SW480 (cell line): ENCODE results near the gene PLXNA4.

Experiments
- DNase-seq: peaks from one replicate; pipeline ENCODE4 v3.0.0-alpha.2; 2016; ENCODE audit warnings: low spot score

The PLXNA4 gene

DNA sequence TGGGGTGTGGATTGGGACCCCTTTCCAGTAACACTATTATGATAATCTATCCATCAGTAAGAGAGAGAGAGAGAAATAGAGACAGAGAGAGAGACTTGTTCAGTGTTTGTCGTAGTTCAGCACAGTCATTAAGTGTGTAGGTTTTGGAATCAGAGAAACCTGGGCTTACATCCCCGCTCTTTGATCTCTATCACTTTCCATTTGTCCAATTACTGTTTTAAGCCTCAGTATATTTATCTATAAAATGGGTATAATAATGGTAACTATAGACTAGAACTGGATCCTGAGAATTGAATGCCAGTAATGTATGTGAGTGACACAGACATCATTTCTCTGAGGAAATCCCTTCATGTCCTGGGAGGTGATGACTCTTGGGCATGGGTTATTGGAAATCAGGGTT lies 460.5 kb downstream of the PLXNA4 start:
- DNase-seq = no peak

DNA sequence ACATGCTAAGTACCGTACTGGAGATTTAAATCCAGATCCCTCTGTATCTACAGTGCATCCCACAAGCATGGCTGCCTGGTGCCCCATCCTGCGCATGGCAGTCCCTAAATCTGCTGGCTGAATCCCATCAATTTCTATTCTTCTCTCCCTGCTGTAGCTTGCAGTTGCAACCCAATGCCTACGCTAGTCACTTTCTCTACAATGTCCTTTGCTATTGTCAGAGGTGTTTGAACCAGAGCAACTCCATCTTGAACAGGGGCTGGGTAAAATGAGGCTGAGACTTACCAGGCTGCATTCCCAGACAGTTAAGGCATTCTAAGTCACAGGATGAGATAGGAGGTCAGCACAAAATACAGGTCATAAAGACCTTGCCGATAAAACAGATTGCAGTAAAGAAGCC lies 461.2 kb downstream of the PLXNA4 start:
- no peak for DNase-seq

DNA sequence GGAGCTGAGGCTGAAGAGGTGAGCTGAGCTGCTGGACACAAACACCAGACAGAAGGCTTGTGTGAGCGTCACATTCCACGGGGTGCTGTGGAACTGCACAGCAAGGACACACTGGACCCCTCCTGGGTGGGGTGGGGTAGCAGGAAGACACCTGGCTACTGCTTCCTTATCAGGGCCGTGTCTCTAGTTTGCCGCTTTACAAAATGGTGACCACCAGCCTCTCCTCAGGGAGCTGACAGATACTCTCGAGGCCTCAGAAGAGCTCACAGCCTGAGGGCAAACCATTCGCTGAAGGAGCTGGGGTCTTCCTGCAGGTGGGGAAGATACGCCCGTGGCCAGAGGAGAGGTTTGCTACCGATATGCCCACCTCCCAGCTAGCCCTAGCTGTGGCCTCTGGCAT lies 461.9 kb downstream of the PLXNA4 start:
- DNase-seq = no peak

DNA sequence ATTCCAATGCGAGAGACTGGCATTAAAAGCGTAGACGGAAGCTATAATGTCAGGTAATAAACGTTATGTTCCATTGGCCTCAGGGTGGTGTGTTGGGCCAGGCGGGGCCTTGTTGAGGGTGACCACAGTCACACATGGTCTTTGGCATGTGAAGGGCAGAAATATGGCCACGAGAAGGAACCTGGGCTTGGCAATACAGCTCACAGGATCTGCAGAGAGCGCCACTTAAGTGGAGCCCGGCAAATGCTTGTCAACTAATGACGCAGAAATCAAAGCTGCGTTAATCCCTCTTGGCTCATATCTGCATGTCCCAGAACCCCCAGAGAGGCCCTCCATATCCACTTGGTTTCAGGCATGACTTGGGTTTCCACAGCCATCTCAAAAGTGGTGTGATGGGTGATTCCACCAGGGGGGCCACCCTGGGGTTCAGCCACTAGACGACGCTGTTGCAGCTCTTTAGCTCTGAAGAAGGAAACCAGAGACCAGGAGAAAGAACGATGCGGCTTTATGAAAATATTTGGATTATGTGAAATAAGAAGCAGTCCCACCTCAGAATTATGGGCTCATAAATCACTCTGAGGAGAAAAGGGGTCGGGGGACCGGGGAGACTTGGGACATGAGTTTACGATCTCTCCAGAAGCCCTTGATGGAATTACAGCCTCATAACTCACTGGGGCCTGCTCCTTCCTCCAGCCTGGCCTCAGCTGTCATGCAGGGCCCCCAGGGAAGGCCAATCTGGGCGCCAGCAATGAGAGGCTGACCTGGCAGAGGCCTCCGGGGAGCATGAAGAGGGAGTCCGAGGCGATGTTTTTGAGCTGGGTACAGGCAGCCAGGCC lies 462.5 kb downstream of the PLXNA4 start:
- no peak for DNase-seq

DNA sequence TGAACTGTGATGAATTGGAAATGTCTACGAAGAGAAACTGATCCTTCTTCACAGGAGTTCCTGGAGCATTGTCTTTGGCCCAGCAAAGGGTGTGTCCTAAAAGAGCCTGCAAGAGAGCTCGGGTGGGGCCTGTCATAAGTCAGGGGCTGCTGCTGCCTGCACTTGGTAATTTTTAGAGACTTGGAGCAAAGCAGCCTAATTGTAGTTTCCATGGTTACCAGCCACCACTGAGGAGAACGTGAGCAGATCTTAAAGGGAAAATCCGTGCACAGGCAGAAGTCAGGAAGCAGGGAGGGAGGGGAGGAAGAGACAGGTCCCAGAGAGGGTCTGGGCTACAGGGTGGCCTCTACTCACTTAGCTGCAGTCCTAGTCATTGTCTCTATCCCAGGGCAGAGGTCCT lies 463.6 kb downstream of the PLXNA4 start:
- DNase-seq = no peak

DNA sequence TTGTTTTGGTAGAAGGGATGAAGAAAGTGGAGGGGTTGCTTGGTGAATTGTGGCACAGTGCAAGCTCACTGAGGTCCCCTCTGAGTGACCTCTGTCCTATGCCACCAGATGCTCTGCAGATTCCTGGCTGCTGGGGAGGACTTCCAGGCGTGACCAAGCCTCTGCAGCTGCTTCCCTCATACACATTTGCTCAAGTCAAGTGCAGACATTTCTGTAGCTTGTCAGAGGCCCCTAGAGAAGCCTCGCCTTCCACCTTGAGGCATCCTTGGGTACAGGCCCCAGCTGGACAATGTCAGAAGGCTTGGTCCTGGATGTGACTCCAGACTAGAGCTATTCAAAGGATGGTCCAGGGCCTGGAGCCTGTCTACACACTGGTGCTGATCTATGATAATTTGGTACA lies 464.2 kb downstream of the PLXNA4 start:
- no peak for DNase-seq

DNA sequence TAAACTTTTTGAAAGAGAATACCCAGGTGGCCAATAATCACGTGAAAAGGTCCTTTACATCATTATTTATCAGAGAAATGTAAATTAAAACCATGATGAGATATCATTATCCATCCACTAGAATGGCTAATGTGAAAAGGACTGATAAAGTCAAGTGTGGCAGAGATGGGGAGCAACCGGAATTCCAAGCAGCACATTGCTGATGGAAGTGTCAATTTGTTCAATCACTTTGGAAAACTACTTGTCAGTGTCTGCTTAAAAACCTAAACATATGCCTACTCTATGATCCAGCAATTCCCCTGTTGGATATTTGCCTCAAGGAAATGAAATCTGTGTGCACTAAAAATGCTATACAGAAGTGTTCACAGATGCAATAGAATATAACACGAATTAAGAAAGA lies 465.6 kb downstream of the PLXNA4 start:
- no peak for DNase-seq

DNA sequence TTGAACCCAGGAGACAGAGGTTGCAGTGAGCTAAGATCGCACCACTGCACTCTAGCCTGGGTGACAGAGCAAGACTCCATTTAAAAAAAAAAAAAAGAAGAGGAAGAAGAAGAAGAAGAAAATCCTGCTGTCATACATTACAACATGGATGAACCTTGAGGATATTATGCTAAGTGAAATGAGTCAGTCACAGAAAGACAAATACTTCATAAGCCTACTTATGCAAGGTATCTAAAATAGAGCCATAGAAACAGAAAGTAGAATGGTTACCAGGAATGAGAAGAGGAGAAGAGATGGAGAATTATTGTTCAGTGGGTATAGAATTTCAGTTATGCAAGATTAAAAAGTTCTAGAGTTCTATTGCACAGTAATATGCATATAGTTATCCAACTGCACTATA lies 466.5 kb downstream of the PLXNA4 start:
- no peak for DNase-seq

DNA sequence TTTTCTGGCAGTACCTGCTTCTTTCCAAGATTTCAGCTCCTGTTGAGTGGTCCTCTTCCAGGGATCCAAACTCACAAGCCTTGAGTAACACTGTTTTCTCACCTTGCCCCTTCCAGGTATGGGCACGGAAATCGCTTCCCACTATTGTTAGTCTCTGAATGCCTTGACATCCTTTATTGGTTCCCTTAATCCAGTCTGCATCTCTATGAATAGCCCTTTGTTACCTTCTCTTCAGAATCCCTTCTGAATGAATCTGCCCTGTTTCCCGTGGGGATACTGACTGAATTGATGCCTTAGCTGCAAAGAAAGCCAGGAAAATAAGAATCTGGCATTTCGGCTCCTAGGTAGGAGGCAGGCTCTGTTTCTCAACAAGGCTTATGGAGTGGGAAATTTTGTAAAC lies 467.7 kb downstream of the PLXNA4 start:
- DNase-seq = no peak

DNA sequence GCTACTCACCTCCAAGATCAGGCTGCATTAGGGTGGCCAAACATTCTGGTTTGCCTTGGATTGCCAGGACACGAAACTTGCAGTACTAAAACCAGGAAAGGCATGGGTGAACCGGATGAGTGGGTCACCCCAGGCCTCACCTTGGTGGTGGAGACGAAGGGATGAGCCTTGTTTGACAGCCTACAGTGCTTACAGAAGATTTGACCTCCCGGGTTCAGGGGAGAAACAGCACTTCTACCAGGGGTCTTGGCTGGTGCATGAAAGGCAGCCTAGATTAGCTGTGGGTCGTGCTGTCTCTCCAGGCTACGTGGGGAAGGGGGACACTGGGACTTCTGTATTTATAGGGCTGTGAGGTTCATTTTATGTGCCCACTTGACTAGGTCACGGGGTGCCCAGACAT lies 469.8 kb downstream of the PLXNA4 start:
- no peak for DNase-seq

DNA sequence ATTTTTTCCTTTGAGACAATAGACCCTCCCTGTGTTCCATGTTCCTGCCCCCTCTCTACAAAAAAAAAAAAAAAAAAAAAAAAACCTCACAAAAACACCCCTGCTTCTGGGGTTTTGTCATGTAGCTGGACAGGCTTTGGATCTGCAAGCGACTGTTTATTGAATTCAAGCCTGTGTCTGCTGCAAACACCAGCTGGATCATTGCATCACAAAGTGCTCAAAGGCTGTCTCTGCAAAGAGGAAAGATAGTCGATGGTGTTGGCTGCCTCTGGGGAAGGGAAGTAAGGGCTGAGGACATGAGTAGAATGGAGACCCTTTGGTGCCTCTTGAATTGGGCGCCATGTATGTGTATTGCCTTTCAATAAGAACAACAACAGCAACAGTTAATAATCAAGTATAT lies 471.2 kb downstream of the PLXNA4 start:
- no peak for DNase-seq

DNA sequence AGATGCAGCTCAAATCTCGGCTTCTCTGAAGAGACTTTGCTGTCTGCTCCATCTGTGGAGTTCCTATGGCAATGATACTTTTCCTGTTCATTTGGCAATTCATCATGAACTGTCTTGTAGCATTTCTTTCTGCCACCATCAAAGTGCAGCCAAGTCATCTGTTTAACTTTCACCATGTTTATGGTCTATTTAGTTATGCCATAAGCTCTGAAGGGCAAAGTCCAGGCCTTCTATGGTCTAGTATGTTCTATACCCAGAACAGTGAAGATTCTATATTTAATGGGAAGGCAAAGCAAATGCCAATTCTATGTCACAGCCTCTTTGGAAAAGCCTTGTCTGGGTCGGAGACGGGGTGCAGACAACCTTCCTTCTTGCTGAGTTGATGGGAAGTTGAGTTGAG lies 472.6 kb downstream of the PLXNA4 start:
- no peak for DNase-seq

DNA sequence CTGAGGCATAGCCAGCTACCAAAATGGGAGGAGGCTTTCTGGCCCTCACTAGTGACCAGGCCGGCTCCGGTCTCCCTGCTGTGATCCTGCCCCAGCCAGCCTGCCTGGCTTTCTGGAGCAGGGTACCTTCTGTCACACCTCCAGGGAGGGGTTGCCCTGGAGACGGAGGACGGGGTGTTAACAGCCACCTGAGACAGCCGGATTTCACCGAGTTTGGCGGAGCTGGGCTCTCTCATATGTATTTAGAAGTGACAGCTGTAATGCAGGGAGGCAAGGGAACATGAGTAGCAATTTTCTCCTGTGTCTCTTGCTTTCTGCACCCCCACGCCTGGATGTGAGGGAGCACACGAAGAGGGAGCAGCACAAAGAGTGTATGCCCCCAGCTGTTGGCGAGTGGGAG lies 473.3 kb downstream of the PLXNA4 start:
- no peak for DNase-seq

DNA sequence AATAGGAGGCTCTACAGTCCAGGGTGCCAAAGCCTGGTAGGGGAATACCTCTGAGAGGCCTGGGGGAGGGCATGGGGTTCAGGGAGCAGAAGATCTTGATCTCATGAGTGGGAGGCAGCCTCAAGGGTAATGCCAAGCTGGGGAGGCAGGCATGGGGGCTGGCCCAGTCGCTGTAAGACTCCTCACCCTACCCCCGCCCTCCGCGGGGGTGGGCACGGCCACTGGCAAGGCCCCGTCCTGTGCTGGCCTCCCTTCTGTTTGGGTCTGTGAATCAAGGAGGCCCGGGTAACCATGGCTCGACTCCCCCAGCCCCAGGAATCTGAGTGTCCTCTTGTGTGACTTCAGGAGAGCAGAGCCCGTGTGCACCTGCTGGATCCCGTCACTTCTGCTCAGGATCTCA lies 473.9 kb downstream of the PLXNA4 start:
- no peak for DNase-seq

DNA sequence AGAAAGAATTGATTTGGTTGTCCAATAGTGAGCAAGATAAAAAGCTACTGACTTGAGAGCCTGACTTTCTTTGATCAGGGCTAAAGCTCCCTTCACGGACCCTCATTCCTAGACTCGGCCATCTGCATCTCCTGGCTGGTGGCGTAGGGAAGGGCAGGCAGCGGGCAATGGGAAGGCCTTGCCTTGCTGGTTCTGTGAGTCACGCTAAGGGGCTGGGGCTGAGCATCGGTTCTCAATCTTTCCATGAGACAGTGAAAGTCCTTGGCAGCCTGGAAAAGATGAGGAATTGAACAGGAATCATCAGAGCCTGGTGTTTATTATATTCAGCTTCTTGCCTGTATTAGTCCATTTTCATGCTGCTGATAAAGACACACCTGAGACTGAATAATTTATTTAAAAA lies 475.3 kb downstream of the PLXNA4 start:
- DNase-seq = no peak

DNA sequence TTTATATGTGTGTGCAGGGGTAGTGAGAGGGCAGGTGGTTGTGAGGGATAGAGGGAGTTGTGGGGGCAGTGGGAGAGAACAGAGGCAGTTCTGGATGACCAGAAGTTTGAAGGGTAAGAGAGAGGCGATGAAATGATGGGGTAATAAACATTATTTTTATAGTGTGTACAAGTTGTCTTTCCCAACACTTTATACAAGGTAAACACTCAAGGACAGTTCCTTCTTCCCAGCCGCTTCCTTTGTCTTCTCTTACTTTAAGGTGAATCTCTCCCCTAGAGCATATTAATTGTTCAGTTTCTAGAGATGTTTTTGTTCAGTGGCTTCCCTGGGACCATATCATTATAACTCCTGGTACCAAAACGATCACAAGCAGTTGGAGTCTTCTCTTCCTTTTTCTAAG lies 475.8 kb downstream of the PLXNA4 start:
- no peak for DNase-seq

DNA sequence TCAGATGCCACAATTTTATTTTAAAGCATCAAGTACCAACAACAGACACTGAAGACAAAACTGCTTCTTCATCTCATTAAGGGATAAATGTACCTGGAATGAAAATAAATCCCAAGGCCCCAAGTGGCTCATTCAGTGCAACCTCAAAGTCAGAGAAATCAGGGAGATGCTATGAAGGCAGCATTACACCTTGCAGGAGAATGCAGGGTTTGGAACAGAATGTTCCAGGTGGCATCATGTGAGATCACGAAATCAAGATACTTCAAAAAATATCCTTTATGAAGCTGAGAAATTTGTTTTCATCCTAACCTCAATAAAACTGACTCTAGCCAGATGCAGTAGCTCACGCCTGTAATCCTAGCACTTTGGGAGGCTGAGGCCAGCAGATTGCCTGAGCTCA lies 477.1 kb downstream of the PLXNA4 start:
- DNase-seq = no peak

DNA sequence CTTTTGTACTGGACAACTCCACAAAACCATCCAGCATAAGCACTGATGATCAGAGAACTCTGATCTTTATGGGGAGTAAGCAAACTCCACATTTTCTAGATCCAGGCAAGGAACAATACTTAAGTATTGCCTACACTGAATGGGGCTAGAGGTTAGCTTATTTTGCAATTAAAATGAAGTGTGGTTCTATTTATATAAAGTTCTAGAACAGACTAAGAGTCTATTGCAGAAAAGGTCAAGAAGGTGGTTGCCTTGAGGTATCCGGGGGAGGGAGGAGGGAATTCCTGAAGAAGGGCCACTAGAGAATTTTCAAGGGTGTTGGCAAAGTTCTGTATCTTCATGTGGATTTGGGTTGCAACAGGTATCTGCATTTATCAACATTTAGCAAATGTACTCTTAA lies 477.9 kb downstream of the PLXNA4 start:
- no peak for DNase-seq

DNA sequence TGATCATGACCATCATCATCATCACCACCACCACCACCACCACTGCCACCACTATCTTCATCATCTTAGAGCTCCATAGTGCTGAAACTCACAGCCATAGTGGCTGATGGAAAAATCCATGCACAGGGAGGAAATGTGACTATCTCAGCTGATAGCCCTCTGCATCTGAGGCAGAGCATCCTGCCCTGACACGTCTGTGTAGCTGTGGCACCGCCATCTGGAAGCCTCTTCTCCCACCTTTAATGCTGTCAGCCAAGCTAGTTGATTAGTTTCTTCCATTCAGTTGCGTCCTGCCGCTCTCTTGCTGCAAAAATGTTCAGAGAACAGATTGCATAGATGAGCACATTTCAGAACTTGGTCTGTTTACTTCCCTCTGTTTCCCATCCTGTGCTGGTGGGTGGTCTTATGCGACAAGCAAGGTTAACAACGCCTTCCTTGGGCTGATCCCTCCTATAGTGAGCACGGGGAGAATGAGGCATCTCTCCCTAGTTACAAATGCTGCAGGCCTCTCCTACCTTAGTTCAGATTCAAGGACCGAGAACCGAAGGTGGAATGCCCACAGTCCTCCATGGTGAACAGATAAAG lies 478.6 kb downstream of the PLXNA4 start:
- no peak for DNase-seq

DNA sequence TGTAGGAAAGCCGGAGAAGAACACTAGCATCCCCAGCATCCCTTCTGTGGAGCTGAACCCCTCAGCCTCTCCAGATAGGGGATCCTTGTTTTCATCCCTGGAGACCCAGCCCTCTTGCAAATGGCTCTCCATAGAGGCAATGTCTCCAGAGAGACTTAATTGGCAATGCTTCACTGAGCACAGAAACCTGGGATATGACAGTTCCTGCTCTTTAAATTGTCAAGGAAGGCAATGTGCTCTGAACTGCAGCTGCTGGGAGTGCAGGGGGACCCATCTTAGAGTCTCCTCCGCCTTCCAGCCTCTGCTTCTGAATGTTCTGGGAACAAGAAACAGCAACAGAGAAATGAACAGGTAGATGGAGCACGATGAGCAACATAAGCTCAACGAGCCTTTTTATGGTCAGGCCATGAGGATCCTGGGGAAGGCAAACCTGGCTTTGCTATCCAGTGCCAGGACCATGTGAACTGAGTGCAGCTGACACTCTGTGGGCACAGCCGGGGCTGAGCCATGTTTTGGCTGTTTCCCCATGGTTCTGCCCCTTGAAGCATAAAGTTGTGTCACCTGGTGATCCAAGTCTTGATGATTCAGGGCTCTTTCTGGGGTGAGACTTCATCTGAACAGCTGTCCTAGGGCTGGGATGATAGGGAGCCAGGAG lies 481.0 kb downstream of the PLXNA4 start:
- DNase-seq = no peak

DNA sequence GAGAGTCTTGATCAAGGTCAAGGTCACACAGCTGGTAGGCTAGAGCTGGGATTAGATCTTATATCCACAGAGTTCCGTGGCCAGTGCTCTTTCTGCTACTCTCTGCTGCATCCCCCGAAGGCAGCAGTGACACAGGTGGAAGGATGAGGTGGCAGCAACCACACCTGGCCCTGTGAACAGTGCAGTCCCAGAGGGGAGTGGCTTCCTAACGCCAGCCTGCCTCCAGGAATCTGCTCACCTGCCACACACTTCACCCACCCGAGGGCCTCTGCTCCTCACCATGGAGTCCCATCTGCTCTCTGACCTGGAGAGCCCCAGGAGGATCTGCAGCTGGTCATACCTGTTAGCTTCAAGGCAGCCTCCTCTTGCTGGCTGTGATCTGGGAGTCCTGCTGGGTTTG lies 484.2 kb downstream of the PLXNA4 start:
- DNase-seq = no peak

DNA sequence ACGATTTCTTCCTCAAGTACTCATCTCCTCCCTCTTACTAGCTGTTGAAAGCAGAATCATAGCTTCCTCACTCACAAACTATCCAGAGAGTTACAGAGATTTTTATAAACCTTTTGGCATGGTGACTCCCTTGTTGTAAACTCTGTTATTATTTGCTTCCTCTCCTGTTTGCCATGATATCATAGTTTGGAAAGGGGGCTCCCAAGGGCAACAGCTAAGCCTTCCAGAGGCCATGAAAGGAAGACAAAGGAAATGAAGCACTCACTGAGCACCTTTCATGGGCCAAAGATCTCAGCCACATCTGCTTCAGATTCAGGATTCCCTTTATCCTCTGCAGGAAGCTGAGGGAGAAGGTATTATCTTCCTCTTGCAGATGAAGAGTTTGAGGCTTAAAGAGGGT lies 484.6 kb downstream of the PLXNA4 start:
- no peak for DNase-seq

DNA sequence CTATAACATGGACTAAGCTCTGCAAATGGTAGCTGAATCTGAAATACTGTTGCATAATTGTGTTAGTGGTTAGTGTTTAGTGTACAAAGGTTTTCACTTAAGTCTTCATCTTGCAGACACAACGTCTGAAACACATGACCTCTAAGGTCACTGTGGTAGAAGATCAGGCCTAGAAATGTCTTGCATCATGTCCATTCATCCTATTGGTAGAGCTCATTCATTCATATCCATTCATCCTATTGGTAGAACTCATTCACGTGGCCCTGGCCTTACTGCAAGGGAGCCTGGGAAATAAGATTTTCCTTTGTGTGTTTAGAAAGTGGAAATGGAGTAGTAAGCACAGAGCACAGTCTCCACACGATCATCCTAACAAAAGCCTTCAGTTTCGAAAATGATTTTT lies 485.8 kb downstream of the PLXNA4 start:
- DNase-seq = no peak

DNA sequence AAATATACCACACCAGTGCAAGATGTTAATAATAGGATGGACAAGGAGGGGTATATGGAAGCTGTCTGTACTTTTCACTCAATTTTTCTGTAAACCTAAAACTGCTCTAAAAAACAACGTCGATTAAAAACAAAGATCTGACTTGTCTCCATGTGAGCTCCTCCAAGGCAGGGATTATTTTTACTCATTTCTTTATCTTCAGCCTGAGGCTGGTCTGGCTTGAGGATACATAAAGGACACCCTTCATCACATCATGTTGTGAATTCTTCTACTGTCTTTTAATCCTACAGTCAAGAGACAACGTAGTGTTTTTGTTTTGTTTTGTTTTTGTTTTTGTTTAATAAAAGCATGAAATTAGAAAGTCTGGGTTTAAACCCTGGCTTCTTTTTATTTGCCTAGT lies 486.9 kb downstream of the PLXNA4 start:
- DNase-seq = no peak
